Activated B cell treated with CpG ODN at 0.5 μM for 24 hours (primary cell): ENCODE results near the gene TINAG. TPM values are rescaled to one million over a fixed set of nuclear protein-coding genes. Genes with fewer than 3 reads are reported as not detected.

Source experiments
- ATAC-seq: fragments of 200-7000 bp; cut with Tn5 transposase; one replicate; pipeline ENCODE4 v1.10.0; 2021; ENCODE audit warnings: low read depth, mild to moderate bottlenecking, moderate library complexity
- CTCF ChIA-PET: fragments of 350-600 bp; sonication (Branson Sonifier 250); formaldehyde crosslinking; loops from one replicate; lab custom pipeline; 2021; ENCODE audit warnings: antibody characterized with exemption; lab: Charles Lee
- POLR2A ChIA-PET: fragments of 350-600 bp; sonication (Branson Sonifier 250); formaldehyde crosslinking; loops from one replicate; lab custom pipeline; 2021; ENCODE audit warnings: antibody characterized with exemption; lab: Charles Lee
- DNase-seq: peaks from one replicate; pipeline ENCODE4 v3.0.0; 2022
- H3K27ac Mint-ChIP-seq: one replicate; pipeline ENCODE4 v1.8.0; 2020; ENCODE audit warnings: mixed read lengths
- H3K27me3 Mint-ChIP-seq: one replicate; pipeline ENCODE4 v1.8.0; 2021; ENCODE audit warnings: mixed read lengths
- H3K36me3 Mint-ChIP-seq: one replicate; pipeline ENCODE4 v1.8.0; 2021; ENCODE audit warnings: low read depth, mixed read lengths
- H3K4me1 Mint-ChIP-seq: one replicate; pipeline ENCODE4 v1.8.0; 2021; ENCODE audit warnings: mixed read lengths
- H3K4me3 Mint-ChIP-seq: one replicate; pipeline ENCODE4 v1.8.0; 2020; ENCODE audit warnings: mild to moderate bottlenecking, mixed read lengths
- H3K9me3 Mint-ChIP-seq: one replicate; pipeline ENCODE4 v1.8.0; 2020; ENCODE audit warnings: mixed read lengths
- intact Hi-C: fragments of 100-400 bp; cut with micrococcal nuclease; formaldehyde crosslinking; loops from one replicate; pipeline ENCODE4 v1.15.1; 2024
- total RNA-seq: library from RNA; stranded (reverse); gene quantifications from 2 replicates; pipeline ENCODE4 v1.2.3, GENCODE V29; 2022
- TF ChIP-seq, protein P1 (sequence below): fragments of 200-600 bp; IDR thresholded peaks from one replicate; pipeline ENCODE4 v1.8.0; 2022; ENCODE audit warnings: antibody characterized with exemption, mild to moderate bottlenecking

The TINAG gene
- total RNA-seq, 1 donor from 2014 or later = not detected

GRCh38 chr6:54411767-54412166 is 103.5 kb downstream of the TINAG start:
- Mint-ChIP-seq H3K27me3 (no peaks in the 10 kb centered on the region), H3K9me3 (no peaks in the 10 kb centered on the region), H3K4me1 (no peaks in the 10 kb centered on the region), H3K4me3 (no peak overlapping the region), H3K36me3 (no peaks in the 10 kb centered on the region), H3K27ac (no peak overlapping the region)
- ATAC-seq (no peak), DNase-seq (no peak)
- ChIA-PET POLR2A (no interaction called here), CTCF (no interaction called here)
- TF ChIP-seq, protein P1, sequence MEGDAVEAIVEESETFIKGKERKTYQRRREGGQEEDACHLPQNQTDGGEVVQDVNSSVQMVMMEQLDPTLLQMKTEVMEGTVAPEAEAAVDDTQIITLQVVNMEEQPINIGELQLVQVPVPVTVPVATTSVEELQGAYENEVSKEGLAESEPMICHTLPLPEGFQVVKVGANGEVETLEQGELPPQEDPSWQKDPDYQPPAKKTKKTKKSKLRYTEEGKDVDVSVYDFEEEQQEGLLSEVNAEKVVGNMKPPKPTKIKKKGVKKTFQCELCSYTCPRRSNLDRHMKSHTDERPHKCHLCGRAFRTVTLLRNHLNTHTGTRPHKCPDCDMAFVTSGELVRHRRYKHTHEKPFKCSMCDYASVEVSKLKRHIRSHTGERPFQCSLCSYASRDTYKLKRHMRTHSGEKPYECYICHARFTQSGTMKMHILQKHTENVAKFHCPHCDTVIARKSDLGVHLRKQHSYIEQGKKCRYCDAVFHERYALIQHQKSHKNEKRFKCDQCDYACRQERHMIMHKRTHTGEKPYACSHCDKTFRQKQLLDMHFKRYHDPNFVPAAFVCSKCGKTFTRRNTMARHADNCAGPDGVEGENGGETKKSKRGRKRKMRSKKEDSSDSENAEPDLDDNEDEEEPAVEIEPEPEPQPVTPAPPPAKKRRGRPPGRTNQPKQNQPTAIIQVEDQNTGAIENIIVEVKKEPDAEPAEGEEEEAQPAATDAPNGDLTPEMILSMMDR = no peak
- intact Hi-C loops = no loop called here

- DNase-seq (no peak), ATAC-seq (no peak)
- intact Hi-C loops = no loop called here
- POLR2A ChIA-PET = no interaction called here
- Mint-ChIP-seq H3K4me1 (no peaks in the 10 kb centered on the region), H3K27ac (no peak overlapping the region), H3K36me3 (no peaks in the 10 kb centered on the region), H3K9me3 (peaks cover 6% of the 10 kb centered on the region), H3K27me3 (no peaks in the 10 kb centered on the region), H3K4me3 (no peak overlapping the region)
- TF ChIP-seq, protein P1 = no peak
- CTCF ChIA-PET = no interaction called here
These were observed 107.3 kb downstream of the TINAG start for GRCh38 chr6:54415517-54415916.

DNA sequence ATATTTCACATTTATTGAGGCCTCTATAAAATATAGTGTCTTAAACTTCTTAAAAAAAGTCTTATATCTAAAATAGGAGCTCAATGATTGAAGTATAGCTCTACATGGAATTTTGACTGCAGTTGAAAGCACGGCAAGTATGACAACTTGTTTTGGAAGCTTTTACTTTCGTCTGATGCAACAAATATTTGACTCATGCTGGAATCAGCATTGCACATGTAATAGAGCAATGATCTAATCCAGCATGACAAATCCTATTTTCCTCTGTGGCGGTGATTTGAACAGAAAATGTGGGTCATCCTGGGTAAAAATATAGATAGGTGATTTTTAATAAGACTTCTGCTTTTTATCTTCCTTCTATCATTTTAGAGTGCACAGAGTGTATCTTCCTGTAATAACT is 111.6 kb downstream of the TINAG start:
- TF ChIP-seq, protein P1 = no peak
- intact Hi-C loops = no loop called here
- Mint-ChIP-seq H3K27me3 (no peaks in the 10 kb centered on the region), H3K9me3 (peaks cover 6% of the 10 kb centered on the region), H3K4me3 (no peak overlapping the region), H3K27ac (no peak overlapping the region), H3K4me1 (no peaks in the 10 kb centered on the region), H3K36me3 (no peaks in the 10 kb centered on the region)
- DNase-seq (no peak), ATAC-seq (no peak)
- ChIA-PET POLR2A (no interaction called here), CTCF (no interaction called here)

GRCh38 chr6:54426995-54427394 is 118.8 kb downstream of the TINAG start:
- no peaks in the 10 kb centered on the region for H3K4me1 Mint-ChIP-seq
- no peaks in the 10 kb centered on the region for H3K9me3 Mint-ChIP-seq
- POLR2A ChIA-PET = no interaction called here

DNA sequence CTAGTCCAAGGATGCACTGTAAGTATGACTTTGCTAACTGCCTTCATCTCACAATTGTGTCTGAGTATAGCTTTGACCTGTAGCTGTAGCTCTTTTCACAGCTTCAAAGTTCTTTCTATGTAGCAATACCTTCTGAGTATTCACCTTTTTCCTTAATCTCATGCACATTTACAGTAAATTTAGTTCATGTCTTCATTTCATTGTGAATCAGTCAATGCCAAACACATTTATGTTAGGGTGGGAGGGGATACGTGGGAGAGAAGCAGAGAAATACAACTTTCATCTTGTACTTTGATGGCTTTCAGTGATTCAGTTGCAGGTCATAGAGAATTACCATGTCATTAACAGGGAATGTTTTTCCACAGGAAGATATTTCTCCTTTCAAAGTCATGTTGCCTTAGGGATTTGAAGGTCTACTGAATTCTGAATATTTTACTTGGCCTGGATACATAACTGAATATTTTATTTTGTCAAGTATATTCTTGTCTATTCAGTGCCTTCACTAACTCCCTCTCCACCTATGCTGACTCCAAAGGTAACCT is 119.2 kb downstream of the TINAG start:
- H3K4me3 Mint-ChIP-seq = no peak overlapping the region
- POLR2A ChIA-PET = no interaction called here
- H3K27me3 Mint-ChIP-seq = no peaks in the 10 kb centered on the region

More at GRCh38 chr6:54426995-54427394, 118.8 kb downstream of the TINAG start:
- no peaks in the 10 kb centered on the region for H3K27me3 Mint-ChIP-seq
- CTCF ChIA-PET = no interaction called here
- DNase-seq (no peak), ATAC-seq (no peak)
- TF ChIP-seq, protein P1 = no peak
- no peak overlapping the region for H3K27ac Mint-ChIP-seq
- intact Hi-C loops = no loop called here
- H3K4me3 Mint-ChIP-seq = no peak overlapping the region
- H3K36me3 Mint-ChIP-seq = no peaks in the 10 kb centered on the region

More for the DNA sequence above, 119.2 kb downstream of the TINAG start:
- intact Hi-C loops = no loop called here
- CTCF ChIA-PET = no interaction called here
- DNase-seq (no peak), ATAC-seq (no peak)
- Mint-ChIP-seq H3K4me1 (no peaks in the 10 kb centered on the region), H3K9me3 (no peaks in the 10 kb centered on the region), H3K36me3 (no peaks in the 10 kb centered on the region), H3K27ac (no peak overlapping the region)
- TF ChIP-seq, protein P1 = no peak
